HAP-1 (cell line): ENCODE data around the gene LTB.

Experiments used
- DNase-seq, 2 experiments: peaks; one replicate each; pipeline ENCODE4 v3.0.0-alpha.2; 2016 to 2020; ENCODE audit warnings: low spot score in 2 of 2
- H3K27me3 ChIP-seq: fragments of 250-450 bp; sonication (Bioruptor Pico); 2 replicates; pipeline ENCODE4 v1.5.1; 2020; ENCODE audit warnings: low read depth, mild to moderate bottlenecking, moderate library complexity
- H3K36me3 ChIP-seq: fragments of 250-450 bp; sonication (Bioruptor Pico); replicated peaks from 2 replicates; pipeline ENCODE4 v1.5.1; 2020; ENCODE audit warnings: mild to moderate bottlenecking
- H3K4me1 ChIP-seq: fragments of 250-450 bp; sonication (Bioruptor Pico); 2 replicates; pipeline ENCODE4 v1.5.1; 2020; ENCODE audit warnings: mild to moderate bottlenecking
- H3K4me3 ChIP-seq: fragments of 250-450 bp; sonication (Bioruptor Pico); 2 replicates; pipeline ENCODE4 v1.5.1; 2020; ENCODE audit warnings: mild to moderate bottlenecking, moderate library complexity
- H3K9me3 ChIP-seq: fragments of 250-450 bp; sonication (Bioruptor Pico); 2 replicates; pipeline ENCODE4 v1.5.1; 2020; ENCODE audit warnings: mild to moderate bottlenecking, moderate library complexity
- in situ Hi-C: fragments of 300-500 bp; cut with MboI; formaldehyde crosslinking; loops from 3 replicates; pipeline ENCODE4 v1.14.3; 2020; ENCODE audit warnings: low sequenced_read_pairs, inconsistent platforms, mixed read lengths

The LTB gene

DNA sequence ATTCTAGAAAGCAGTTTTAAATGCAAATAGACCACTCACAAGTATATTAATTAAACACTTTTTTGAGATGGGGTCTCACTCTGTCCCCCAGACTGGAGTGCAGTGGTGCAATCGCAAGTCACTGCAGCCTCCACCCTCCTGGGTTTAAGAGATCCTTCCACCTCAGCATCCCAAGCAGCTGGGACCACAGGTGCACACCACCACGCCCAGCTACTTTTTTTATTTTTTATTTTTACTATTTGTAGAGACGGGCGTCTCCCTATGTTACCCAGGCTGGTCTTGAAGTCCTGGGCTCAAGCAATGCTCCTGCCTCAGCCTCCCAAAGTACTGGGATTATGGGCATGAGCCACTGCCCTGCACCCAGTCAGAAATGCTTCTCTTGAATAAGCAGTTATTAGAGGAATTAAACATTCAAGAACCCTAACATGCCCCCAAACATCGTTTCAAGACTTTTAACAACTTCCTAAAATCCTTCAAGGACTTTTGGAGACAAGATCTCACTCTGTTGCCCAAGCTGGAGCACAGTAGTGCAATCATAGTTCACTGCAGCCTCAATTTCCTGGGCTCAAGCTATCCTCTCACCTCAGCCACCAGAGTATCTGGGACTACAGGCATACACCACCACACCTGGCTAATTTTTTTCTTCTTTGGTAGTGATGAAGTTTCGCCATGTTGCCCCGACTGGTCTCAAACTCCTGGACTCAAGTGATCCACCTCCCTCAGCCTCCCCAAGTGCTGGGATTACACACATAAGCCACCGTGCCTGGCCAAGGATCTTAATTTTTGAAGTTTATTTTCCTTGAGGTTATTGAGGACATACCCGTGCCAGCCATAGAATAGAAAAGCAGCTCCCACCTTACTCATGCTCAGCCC is 50.2 kb downstream of the LTB start:
- no peak overlapping the region for H3K4me3 ChIP-seq
- in situ Hi-C loops: no loop called here
- H3K4me1 ChIP-seq: no peaks in the 10 kb centered on the region
- no peaks in the 10 kb centered on the region for H3K27me3 ChIP-seq
- H3K36me3 ChIP-seq: peaks cover 72% of the 10 kb centered on the region
- H3K9me3 ChIP-seq: no peaks in the 10 kb centered on the region
- no peak for DNase-seq

DNA sequence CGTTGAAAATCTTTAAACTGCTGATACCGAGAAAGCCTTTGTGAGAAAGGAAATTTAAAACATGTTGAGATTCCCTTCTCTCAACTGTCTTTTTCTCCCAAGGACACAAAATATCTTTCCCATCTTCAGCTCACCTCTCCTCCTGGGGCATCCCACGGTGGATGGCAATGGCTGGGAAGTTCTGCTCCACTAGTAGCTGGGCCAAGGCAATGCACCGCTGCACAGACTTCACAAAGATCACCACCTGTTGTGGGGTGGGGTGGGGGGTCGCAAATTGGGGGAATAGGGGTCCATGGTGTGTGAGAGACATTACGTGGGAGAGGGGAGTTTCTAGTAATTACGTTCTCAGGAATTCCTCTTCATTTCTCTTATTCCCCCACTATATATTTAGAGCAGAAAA is 51.1 kb downstream of the LTB start:
- Histone ChIP-seq H3K9me3 (no peaks in the 10 kb centered on the region), H3K36me3 (peaks cover 64% of the 10 kb centered on the region), H3K4me1 (no peaks in the 10 kb centered on the region)

DNA sequence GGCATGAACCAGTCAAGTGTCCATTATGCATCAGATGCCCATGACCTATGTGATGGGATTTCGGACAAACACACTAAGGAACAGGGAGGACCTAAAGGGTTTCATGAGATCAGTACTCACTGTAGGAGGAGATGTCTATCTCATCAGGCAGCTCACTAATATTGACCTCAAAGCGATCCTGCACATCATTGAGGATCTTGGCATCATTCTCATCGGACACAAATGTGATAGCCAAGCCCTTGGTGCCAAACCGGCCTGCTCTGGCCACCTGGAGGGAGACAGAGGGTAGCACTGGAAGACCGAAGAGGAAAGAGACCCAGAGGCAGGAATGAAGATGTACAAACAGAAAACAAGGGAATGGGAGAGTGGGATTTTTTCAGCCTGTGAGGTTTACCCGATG is 51.6 kb downstream of the LTB start:
- no peaks in the 10 kb centered on the region for H3K9me3 ChIP-seq
- DNase-seq: no peak
- H3K27me3 ChIP-seq: no peaks in the 10 kb centered on the region
- in situ Hi-C loops: no loop called here
- no peak overlapping the region for H3K4me3 ChIP-seq
- no peaks in the 10 kb centered on the region for H3K4me1 ChIP-seq
- H3K36me3 ChIP-seq: peaks cover 59% of the 10 kb centered on the region

More for the DNA sequence above, 51.1 kb downstream of the LTB start:
- Histone ChIP-seq H3K27me3 (no peaks in the 10 kb centered on the region), H3K4me3 (no peak overlapping the region)
- in situ Hi-C loops: no loop called here
- DNase-seq: no peak
